Muscle of leg (tissue), 16 donors: ENCODE measurements around the gene RAB19. TPM values are rescaled to one million over a fixed set of nuclear protein-coding genes. Genes with fewer than 3 reads are reported as not detected.

ENCODE experiments used
- DNase-seq: peaks from one replicate; pipeline ENCODE4 v3.0.0; 2013
- H3K27ac ChIP-seq: one replicate; pipeline ENCODE4 v1.5.1; 2013; ENCODE audit warnings: mild to moderate bottlenecking, low read length, control low read depth
- H3K27me3 ChIP-seq: one replicate; pipeline ENCODE4 v1.6.1; 2013; ENCODE audit warnings: low read length; ENCODE audit not compliant: control insufficient read depth, insufficient read depth
- H3K36me3 ChIP-seq: one replicate; pipeline ENCODE4 v1.6.1; 2013; ENCODE audit warnings: low read length; ENCODE audit not compliant: control insufficient read depth, insufficient read depth
- H3K4me1 ChIP-seq: one replicate; pipeline ENCODE4 v1.6.1; 2013; ENCODE audit warnings: low read length; ENCODE audit not compliant: control insufficient read depth, insufficient read depth
- H3K4me3 ChIP-seq: one replicate; pipeline ENCODE4 v1.5.1; 2013; ENCODE audit warnings: low read length, control low read depth
- H3K9me3 ChIP-seq: replicated peaks from 2 replicates; pipeline ENCODE4 v1.6.1; 2013; ENCODE audit warnings: low read depth, low read length; ENCODE audit not compliant: control insufficient read depth
- WGBS: methylation state at CpG from one replicate; pipeline ENCODE4 v1.1.5; 2013; ENCODE audit warnings: missing lambda C conversion rate; ENCODE audit not compliant: insufficient coverage; 5-methylcytosine and 5-hydroxymethylcytosine counted together
- long read RNA-seq, 11 donors: transcript quantifications; one replicate each; lab custom pipeline, GENCODE V29; 2026
- polyA plus RNA-seq, 8 donors: library from polyadenylated mRNA; unstranded; fragments of 120-200 nt; gene quantifications; one replicate each; pipeline versions ENCODE4 v1.2.1 to v1.2.3, GENCODE V29; 2013; ENCODE audit warnings: inconsistent platforms in 1 of 8, low replicate concordance in 1 of 8; ENCODE audit not compliant: insufficient read length in 8 of 8, insufficient read depth in 1 of 8
- total RNA-seq: library from RNA; stranded (reverse); fragments of 120-200 nt; gene quantifications from one replicate; pipeline ENCODE4 v1.2.4, GENCODE V29; 2013

Gene RAB19
- not detected for total RNA-seq
- polyA plus RNA-seq = not detected
- long read RNA-seq, donor 1 = 0 reads
- long read RNA-seq, donor 2 = 0 reads
- long read RNA-seq, donor 3 = 0 reads
- long read RNA-seq, donor 4 = 0 reads
- long read RNA-seq, donor 5 = 0 reads
- long read RNA-seq, donor 6 = 0 reads
- long read RNA-seq, donor 7 = 0 reads
- long read RNA-seq, donor 8 = 0 reads
- long read RNA-seq, donor 9 = 0 reads
- long read RNA-seq, donor 10 = 0 reads
- long read RNA-seq, donor 11 = 0 reads

GRCh38 chr7:140403878-140404564 is at the start of gene RAB19:
Gene RAB19 (plus strand): TSS chr7:140404058. CDS start chr7:140407647, 3,589 bp downstream.
- H3K27ac ChIP-seq = no peak within 1 kb of the TSS
- peaks cover 4% of the 10 kb centered on the region for H3K4me1 ChIP-seq
- WGBS = 15% methylated on average over 16 of the region's 22 CpGs
- H3K27me3 ChIP-seq = peaks cover 18% of the 10 kb centered on the region
- DNase-seq = no peak
- no peaks in the 10 kb centered on the region for H3K36me3 ChIP-seq
- no peaks in the 10 kb centered on the region for H3K9me3 ChIP-seq
- H3K4me3 ChIP-seq = peak within 1 kb of the TSS; percentile 21

GRCh38 chr7:140358024-140358411 is 45.8 kb upstream of the RAB19 start:
- Histone ChIP-seq H3K4me1 (no peaks in the 10 kb centered on the region), H3K36me3 (peaks cover 27% of the 10 kb centered on the region), H3K27ac (no peak overlapping the region), H3K27me3 (no peaks in the 10 kb centered on the region), H3K9me3 (no peaks in the 10 kb centered on the region), H3K4me3 (no peak overlapping the region)
- WGBS = no CpG with 5 or more reads among the region's 3 CpGs
- no peak for DNase-seq

GRCh38 chr7:140358412-140359051 is 45.3 kb upstream of the RAB19 start:
- no CpG with 5 or more reads among the region's 10 CpGs for WGBS
- Histone ChIP-seq H3K9me3 (no peaks in the 10 kb centered on the region), H3K4me3 (no peak overlapping the region), H3K27ac (no peak overlapping the region), H3K36me3 (peaks cover 24% of the 10 kb centered on the region), H3K4me1 (no peaks in the 10 kb centered on the region), H3K27me3 (no peaks in the 10 kb centered on the region)
- no peak for DNase-seq

GRCh38 chr7:140360697-140361229 is 43.1 kb upstream of the RAB19 start:
- WGBS = 93% methylated on average over 4 of the region's 6 CpGs
- H3K36me3 ChIP-seq = peaks cover 21% of the 10 kb centered on the region
- DNase-seq = no peak
- no peaks in the 10 kb centered on the region for H3K4me1 ChIP-seq
- no peak overlapping the region for H3K27ac ChIP-seq
- H3K4me3 ChIP-seq = no peak overlapping the region
- no peaks in the 10 kb centered on the region for H3K9me3 ChIP-seq
- H3K27me3 ChIP-seq = no peaks in the 10 kb centered on the region

- Histone ChIP-seq H3K27me3 (no peaks in the 10 kb centered on the region), H3K4me1 (no peaks in the 10 kb centered on the region), H3K36me3 (peaks cover 21% of the 10 kb centered on the region), H3K9me3 (no peaks in the 10 kb centered on the region), H3K4me3 (no peak overlapping the region), H3K27ac (no peak overlapping the region)
- DNase-seq = no peak
- WGBS = no CpG with 5 or more reads among the region's 3 CpGs
These were observed 39.0 kb upstream of the RAB19 start for GRCh38 chr7:140364819-140365218.

GRCh38 chr7:140367528-140367927 is 36.3 kb upstream of the RAB19 start:
- no peaks in the 10 kb centered on the region for H3K27me3 ChIP-seq
- no peak overlapping the region for H3K27ac ChIP-seq
- peaks cover 19% of the 10 kb centered on the region for H3K36me3 ChIP-seq
- 100% methylated on average over 1 of the region's 9 CpGs for WGBS
- DNase-seq = no peak
- no peaks in the 10 kb centered on the region for H3K9me3 ChIP-seq
- no peak overlapping the region for H3K4me3 ChIP-seq
- no peaks in the 10 kb centered on the region for H3K4me1 ChIP-seq

GRCh38 chr7:140369294-140369693 is 34.6 kb upstream of the RAB19 start:
- H3K36me3 ChIP-seq = peaks cover 12% of the 10 kb centered on the region
- H3K27me3 ChIP-seq = no peaks in the 10 kb centered on the region
- no peaks in the 10 kb centered on the region for H3K4me1 ChIP-seq
- no peak for DNase-seq
- no CpG with 5 or more reads among the region's 4 CpGs for WGBS
- no peak overlapping the region for H3K4me3 ChIP-seq
- no peak overlapping the region for H3K27ac ChIP-seq
- H3K9me3 ChIP-seq = no peaks in the 10 kb centered on the region

GRCh38 chr7:140375323-140375722 is 28.5 kb upstream of the RAB19 start:
- Histone ChIP-seq H3K9me3 (no peaks in the 10 kb centered on the region), H3K4me3 (no peak overlapping the region), H3K36me3 (peaks cover 21% of the 10 kb centered on the region), H3K4me1 (no peaks in the 10 kb centered on the region), H3K27ac (no peak overlapping the region), H3K27me3 (no peaks in the 10 kb centered on the region)
- 95% methylated on average over 4 of the region's 9 CpGs for WGBS
- DNase-seq = no peak

- peaks cover 25% of the 10 kb centered on the region for H3K36me3 ChIP-seq
These were observed 27.7 kb upstream of the RAB19 start for GRCh38 chr7:140375892-140376730.

More at GRCh38 chr7:140375892-140376730, 27.7 kb upstream of the RAB19 start:
- no peak for DNase-seq
- Histone ChIP-seq H3K27ac (no peak overlapping the region), H3K27me3 (no peaks in the 10 kb centered on the region), H3K4me1 (no peaks in the 10 kb centered on the region), H3K9me3 (no peaks in the 10 kb centered on the region), H3K4me3 (no peak overlapping the region)
- 70% methylated on average over 2 of the region's 8 CpGs for WGBS
